GM18858 (cell line): ENCODE results near the gene MISFA.
"Not testable (repeated sequence)": the region's sequence is repeated elsewhere in the genome, so short reads cannot be mapped to it uniquely, and the experiment has no call there.

ENCODE experiments used
- ATAC-seq: cut with Tn5 transposase; IDR thresholded peaks from one replicate; pipeline ENCODE4 v1.9.1; 2021; ENCODE audit not compliant: unreplicated experiment

Gene MISFA

GRCh38 chr11:18599739-18600230, at the start of gene MISFA:
MISFA (plus strand) TSS chr11:18599789; CDS start chr11:18599929, 140 bp downstream.
- no peak for ATAC-seq

GRCh38 chr11:18563090-18563730, 36.4 kb upstream of the MISFA start:
- ATAC-seq = no peak

DNA sequence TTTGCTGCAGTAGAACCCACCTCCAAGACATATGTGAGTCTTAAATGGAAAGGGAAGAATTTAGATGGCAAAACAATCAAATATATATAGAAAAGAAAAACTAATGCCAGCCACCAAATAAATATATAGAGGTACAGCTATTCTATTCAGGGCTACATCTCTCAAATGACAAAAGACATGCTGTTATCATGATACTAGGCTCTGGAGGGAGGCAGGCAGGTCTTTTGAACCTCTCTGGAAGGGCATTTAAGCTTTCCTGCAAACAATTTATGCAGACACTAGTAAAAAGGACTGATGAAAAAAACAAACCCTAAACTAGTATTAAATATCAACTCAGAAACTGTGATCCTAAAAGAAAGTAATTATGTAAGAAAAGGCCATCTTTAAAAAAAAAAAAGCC, 35.4 kb upstream of the MISFA start:
- no peak for ATAC-seq

DNA sequence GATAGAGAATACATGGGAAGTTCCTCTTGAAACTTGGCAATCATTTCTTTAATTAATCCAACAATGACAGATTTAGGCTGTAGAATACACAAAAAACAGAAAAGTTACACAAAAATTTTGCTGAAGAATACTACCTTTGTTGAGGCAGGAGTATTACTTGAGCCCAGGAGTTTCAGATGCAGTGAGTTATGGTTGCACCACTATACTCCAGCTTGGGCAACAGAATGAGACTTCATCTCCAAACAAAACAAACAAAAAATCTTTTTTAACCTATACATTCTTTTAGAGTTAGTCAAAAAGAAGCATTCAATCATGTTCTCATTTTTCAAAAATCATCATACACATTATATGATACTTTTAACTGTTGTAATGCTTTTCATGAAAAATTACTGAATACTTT, 33.2 kb upstream of the MISFA start:
- ATAC-seq = no peak

DNA sequence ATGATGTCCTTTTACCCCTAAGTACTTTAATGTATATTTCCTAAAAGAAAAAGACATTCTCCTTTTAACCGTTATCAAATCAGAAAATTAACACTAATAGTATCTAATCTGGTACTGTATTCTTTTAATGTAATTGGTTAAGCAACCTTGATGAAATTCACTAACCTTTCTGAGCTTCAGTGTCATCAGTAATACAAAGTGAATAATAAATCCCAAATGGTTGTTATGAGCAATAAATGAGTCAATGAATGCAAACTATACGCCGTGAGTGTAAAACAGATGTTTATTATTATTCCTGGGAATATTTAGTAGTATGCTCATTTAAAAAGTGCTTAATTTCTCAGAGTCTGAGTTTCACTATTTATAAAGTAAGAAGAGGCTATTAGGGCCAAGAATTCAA, 32.5 kb upstream of the MISFA start:
- no peak for ATAC-seq

GRCh38 chr11:18575361-18575760, 24.2 kb upstream of the MISFA start:
- ATAC-seq = no peak

- ATAC-seq = no peak
Observed at GRCh38 chr11:18578975-18579598, 20.5 kb upstream of the MISFA start.

DNA sequence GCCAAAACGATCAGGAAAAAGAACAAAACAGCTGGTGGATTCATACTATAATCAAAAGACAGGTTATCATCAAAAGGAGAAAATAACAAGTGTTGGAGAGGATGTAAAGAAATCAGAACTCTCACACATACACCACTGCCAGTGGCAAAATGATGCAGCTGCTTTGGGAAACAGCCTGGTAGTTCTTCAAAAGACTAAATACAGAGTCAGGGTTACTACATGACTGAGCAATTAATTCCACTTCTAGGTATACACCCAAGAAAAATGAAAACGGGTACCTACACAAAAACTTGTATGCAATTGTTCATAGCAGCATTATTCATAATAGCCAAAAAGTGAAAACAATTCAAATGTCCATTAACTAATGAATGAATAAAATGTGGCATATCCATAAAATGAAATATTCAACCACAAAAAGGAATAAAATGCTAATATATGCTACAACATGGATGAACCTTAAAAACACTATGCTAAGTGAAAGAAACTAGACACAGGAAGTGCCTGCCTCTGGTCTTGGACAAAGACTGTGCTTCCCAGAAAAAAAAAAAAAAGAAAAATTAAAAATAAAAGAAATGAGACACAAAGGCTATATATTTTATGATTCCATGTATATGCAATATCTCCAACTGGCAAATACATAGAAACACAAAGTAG, 19.3 kb upstream of the MISFA start:
- ATAC-seq = no peak

DNA sequence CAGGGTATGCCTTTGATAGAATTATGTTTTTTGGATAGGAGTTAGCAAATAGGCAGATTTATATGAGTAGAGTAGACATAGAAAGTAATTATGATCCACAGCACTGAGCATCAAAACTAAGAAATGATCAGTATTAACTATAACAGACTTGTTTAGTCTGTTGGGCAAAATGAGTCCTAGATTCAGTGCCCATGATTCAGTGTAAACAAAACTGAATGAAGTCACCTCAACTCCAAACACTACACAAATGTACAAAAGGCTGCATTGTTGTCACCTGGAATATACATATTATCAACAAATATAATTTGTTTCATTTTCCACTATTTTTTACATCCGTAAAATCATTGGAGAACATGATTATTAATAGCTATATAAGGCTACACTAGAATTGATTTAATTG, 17.8 kb upstream of the MISFA start:
- no peak for ATAC-seq

- ATAC-seq = peak; percentile 48
Observed at GRCh38 chr11:18588297-18589252, 11.0 kb upstream of the MISFA start, which contains the start of gene UEVLD. UEVLD (minus strand) TSS chr11:18588734; CDS start chr11:18588654, 80 bp downstream.

GRCh38 chr11:18590571-18590970, 9.0 kb upstream of the MISFA start:
- ATAC-seq = no peak

- ATAC-seq = not testable (repeated sequence)
Observed at GRCh38 chr11:18594088-18594487, 5.5 kb upstream of the MISFA start.

GRCh38 chr11:18594999-18595749, 4.4 kb upstream of the MISFA start:
- ATAC-seq = no peak

DNA sequence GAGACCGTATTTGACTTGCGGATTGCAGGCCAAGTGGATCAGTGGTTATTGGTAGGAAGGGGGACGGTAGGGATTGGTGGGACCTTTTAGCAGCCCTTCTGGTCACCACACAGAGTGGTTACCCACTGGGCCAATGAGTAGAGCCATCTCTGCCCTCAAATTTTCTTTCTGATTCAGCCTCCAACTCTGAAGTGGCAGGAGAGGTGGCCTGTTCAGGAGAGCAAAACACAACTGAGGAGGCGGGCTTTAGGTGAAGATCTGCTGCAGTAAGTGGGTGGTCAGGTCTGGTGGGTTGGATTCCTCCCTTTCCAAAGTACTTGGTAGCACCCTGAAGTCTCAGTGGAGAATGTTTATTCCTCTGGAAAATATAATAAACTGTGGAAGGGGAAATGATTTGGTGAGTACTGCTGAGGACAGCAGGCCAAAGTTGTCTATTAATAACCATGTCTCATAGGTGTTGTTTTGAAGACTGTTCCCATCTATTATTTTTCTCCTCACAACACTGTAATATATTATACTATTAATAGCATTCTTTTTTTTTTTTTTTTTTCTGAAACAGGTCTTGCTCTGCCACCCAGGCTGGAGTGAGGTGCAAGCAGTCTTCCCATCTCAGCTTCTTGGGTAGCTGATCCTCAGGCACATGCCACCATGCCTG, 1.5 kb downstream of the MISFA start:
- no peak for ATAC-seq

- no peak for ATAC-seq
Observed at GRCh38 chr11:18608376-18608775, 8.8 kb downstream of the MISFA start.

GRCh38 chr11:18611196-18611595, 11.6 kb downstream of the MISFA start:
- ATAC-seq = no peak

DNA sequence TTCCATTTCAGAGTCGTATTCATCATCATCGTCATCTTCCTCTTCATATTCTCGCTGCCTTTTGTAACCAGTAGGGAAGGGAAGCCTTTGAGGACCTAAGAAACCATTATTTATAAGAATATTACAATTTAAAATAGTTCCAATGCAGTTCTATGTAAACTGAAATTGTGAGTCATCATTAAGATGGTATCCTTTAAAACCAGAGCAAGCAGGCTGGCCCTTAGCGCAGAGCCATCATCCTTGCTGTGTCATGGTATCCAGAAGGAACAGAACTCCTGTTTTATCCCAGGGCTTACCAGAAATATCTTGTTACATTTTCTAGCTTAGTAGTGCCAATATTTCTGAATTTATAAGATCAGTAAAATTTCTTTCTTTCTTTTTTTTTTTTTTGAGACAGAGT, 12.8 kb downstream of the MISFA start:
- ATAC-seq = no peak

GRCh38 chr11:18614667-18615066, 15.1 kb downstream of the MISFA start:
- ATAC-seq = no peak

- peak; percentile 96 for ATAC-seq
Observed at GRCh38 chr11:18615628-18616392, 16.2 kb downstream of the MISFA start.
